ENCODE data around the gene ACR. TPM values are rescaled to one million over a fixed set of nuclear protein-coding genes. Genes with fewer than 3 reads are reported as not detected.

The ACR gene
- total and polyA plus RNA-seq, 2 of the 13 experiments (the other 11 are each of a cell fraction or from before 2014, with no cell fraction given) = 0.15 TPM; not detected in 1

DNA sequence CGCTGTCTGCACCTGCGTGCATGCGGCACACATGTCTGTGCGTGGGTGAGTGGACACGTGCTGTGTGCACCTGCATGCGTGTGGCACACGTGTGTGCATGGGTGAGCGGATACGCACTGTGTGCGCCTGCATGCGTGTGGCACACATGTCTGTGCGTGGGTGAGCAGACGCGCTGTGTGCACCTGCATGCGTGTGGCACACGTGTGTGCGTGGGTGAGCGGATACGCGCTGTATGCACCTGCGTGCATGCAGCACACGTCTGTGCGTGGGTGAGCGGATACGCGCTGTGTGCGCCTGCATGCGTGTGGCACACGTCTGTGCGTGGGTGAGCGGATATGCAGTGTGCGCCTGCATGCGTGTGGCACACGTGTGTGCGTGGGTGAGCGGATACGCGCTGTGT is 27.1 kb upstream of the ACR start:
- H3K9ac ChIP-seq (ENCODE audit: insufficient read depth, low read depth, low read length) = no peak overlapping the region
- no peak overlapping the region for H3K4me3 ChIP-seq (replicated peaks in 1 of 3; ENCODE audit: insufficient read depth in 1 of 3, low read depth in 2 of 3, low read length in 3 of 3)
- intact Hi-C loops (cut with micrococcal nuclease; ENCODE audit: unreplicated experiment) = no loop called here
- no peaks in the 10 kb centered on the region for H4K20me1 ChIP-seq (ENCODE audit: insufficient read depth, low read length)
- DNase-seq (ENCODE audit: low spot score) (no peak), ATAC-seq (no peak), FAIRE-seq (no peak)
- no peaks in the 10 kb centered on the region for H3K27me3 ChIP-seq (ENCODE audit: control insufficient read depth in 1 of 2, insufficient read depth in 2 of 2, low read length in 2 of 2)
- H3K36me3 ChIP-seq (replicated peaks in 1 of 2; ENCODE audit: control insufficient read depth in 1 of 2, insufficient read depth in 2 of 2, low read length in 2 of 2) = peaks cover 6 to 11% of the 10 kb centered on the region in 2 experiments
- no peak overlapping the region for H2AFZ ChIP-seq (ENCODE audit: low read length)
- H3K9me3 ChIP-seq (ENCODE audit: low read length) = no peaks in the 10 kb centered on the region
- CTCF ChIA-PET (ENCODE audit: low intra/inter-chr PET ratio, low total read pairs) = no interaction called here
- H3K4me1 ChIP-seq (ENCODE audit: insufficient read depth, low read length) = peaks cover 13% of the 10 kb centered on the region; the same call in 1 of the 2 replicates
- POLR2A ChIA-PET = no interaction called here
- in situ Hi-C loops (cut with HindIII; ENCODE audit: extremely low pct_ligation_motif_present, low pct_unique_long_range_greater_than_20kb) = no loop called here
- no peaks in the 10 kb centered on the region for H3K79me2 ChIP-seq (ENCODE audit: insufficient read depth, low read length)
- H3K4me2 ChIP-seq (ENCODE audit: low read depth, low read length) = no peak overlapping the region
- H3K27ac ChIP-seq (ENCODE audit: extremely low read length, insufficient read depth, low read length) = no peak overlapping the region
- no TSS peak for BruUV-seq (replicated peaks)
- 96% methylated on average over 37 of the region's 38 CpGs for WGBS (ENCODE audit: low lambda C conversion rate)
- TF ChIP-seq NONO (IDR thresholded peaks at IDR 0.05) (no peak), NONO (CRISPR knock-in tag; conservative IDR thresholded peaks at IDR 0.05) (0 out of 2 replicates have a peak, but pooled peaks have one; percentile 59), ZFP41 (CRISPR knock-in tag; IDR thresholded peaks at IDR 0.05; ENCODE audit: borderline replicate concordance) (no peak), NFRKB (IDR thresholded peaks at IDR 0.05) (no peak), ZNF430 (CRISPR knock-in tag; IDR thresholded peaks at IDR 0.05) (no peak), ZNF274 (CRISPR knock-in tag; IDR thresholded peaks at IDR 0.05) (no peak), SNRNP70 (IDR thresholded peaks at IDR 0.05; ENCODE audit: low read depth, low read length) (no peak), ZNF276 (CRISPR knock-in tag; IDR thresholded peaks at IDR 0.05; ENCODE audit: low read depth) (no peak), POLR2A (IDR thresholded peaks at IDR 0.05; ENCODE audit: insufficient read depth in 1 of 2, low read depth in 2 of 2, low read length in 2 of 2) (peak in 1 of 2 experiments; percentile 24; a peak in 1 of 4 replicates), HOXA7 (CRISPR knock-in tag; IDR thresholded peaks at IDR 0.05) (0 out of 2 replicates have a peak, but pooled peaks have one; percentile 26), TARDBP (CRISPR knock-in tag; IDR thresholded peaks at IDR 0.05) (peak; percentile 82), MTA3 (CRISPR knock-in tag; IDR thresholded peaks at IDR 0.05) (no peak), DNMT1 (CRISPR knock-in tag; IDR thresholded peaks at IDR 0.05) (0 out of 2 replicates have a peak, but pooled peaks have one; percentile 38), ARNT (IDR thresholded peaks at IDR 0.05) (no peak), FOXC1 (CRISPR knock-in tag; IDR thresholded peaks at IDR 0.05; ENCODE audit: borderline replicate concordance) (no peak), ZNF713 (CRISPR knock-in tag; IDR thresholded peaks at IDR 0.05) (no peak), ZNF124 (CRISPR knock-in tag; IDR thresholded peaks at IDR 0.05) (no peak), LRRFIP1 (CRISPR knock-in tag; conservative IDR thresholded peaks at IDR 0.05) (no peak), ZNF253 (CRISPR knock-in tag; IDR thresholded peaks at IDR 0.05; ENCODE audit: borderline replicate concordance) (no peak), HOXA9 (CRISPR knock-in tag; IDR thresholded peaks at IDR 0.05; ENCODE audit: borderline replicate concordance) (peak; percentile 44; the same call in 1 of the 2 replicates), ATM (IDR thresholded peaks at IDR 0.05; ENCODE audit: borderline replicate concordance) (no peak)
- TF ChIP-seq, protein P1, sequence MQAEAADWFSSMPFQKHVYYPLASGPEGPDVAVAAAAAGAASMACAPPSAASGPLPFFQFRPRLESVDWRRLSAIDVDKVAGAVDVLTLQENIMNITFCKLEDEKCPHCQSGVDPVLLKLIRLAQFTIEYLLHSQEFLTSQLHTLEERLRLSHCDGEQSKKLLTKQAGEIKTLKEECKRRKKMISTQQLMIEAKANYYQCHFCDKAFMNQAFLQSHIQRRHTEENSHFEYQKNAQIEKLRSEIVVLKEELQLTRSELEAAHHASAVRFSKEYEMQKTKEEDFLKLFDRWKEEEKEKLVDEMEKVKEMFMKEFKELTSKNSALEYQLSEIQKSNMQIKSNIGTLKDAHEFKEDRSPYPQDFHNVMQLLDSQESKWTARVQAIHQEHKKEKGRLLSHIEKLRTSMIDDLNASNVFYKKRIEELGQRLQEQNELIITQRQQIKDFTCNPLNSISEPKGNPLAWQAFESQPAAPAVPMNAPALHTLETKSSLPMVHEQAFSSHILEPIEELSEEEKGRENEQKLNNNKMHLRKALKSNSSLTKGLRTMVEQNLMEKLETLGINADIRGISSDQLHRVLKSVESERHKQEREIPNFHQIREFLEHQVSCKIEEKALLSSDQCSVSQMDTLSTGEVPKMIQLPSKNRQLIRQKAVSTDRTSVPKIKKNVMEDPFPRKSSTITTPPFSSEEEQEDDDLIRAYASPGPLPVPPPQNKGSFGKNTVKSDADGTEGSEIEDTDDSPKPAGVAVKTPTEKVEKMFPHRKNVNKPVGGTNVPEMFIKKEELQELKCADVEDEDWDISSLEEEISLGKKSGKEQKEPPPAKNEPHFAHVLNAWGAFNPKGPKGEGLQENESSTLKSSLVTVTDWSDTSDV (CRISPR knock-in tag; IDR thresholded peaks at IDR 0.05) = no peak

Data from HepG2 (cell line).